Gastrocnemius medialis (tissue), 4 donors: ENCODE measurements around the gene RFC1. TPM values are rescaled to one million over a fixed set of nuclear protein-coding genes. Genes with fewer than 3 reads are reported as not detected.

Experiments used
- ATAC-seq, 2 donors: fragments of 150-250 bp; one replicate each; pipeline ENCODE4 v1.9.1; 2016
- DNase-seq, 2 donors: peaks; one replicate each; pipeline ENCODE4 v3.0.0-alpha.2; 2019
- H3K27ac ChIP-seq, 4 donors: fragments of 200-600 bp; sonication (generic); 1 replicate in 1 of 4; 2 replicates in 3 of 4; pipeline ENCODE4 v1.5.1; 2016 to 2018; ENCODE audit warnings: mild to moderate bottlenecking in 2 of 4, moderate library complexity in 1 of 4
- H3K27me3 ChIP-seq, 3 donors: fragments of 200-600 bp; sonication (generic) in 2 of 3; 1 replicate in 1 of 3; 2 replicates in 2 of 3; pipeline versions ENCODE4 v1.5.1 to v1.6.0; 2016 to 2019; ENCODE audit warnings: mild to moderate bottlenecking in 1 of 3, moderate library complexity in 1 of 3
- H3K36me3 ChIP-seq, 2 donors: fragments of 200-600 bp; sonication (generic) in 1 of 2; one replicate each; pipeline ENCODE4 v1.5.1; 2017 to 2018
- H3K4me1 ChIP-seq, 2 donors: fragments of 200-600 bp; sonication (generic) in 1 of 2; one replicate each; pipeline ENCODE4 v1.5.1; 2016 to 2017; ENCODE audit warnings: mild to moderate bottlenecking in 2 of 2
- H3K4me3 ChIP-seq, 4 donors: fragments of 200-600 bp; sonication (generic) in 3 of 4; 1 replicate in 1 of 4; 2 replicates in 3 of 4; pipeline ENCODE4 v1.5.1; 2016 to 2019; ENCODE audit warnings: mild to moderate bottlenecking in 2 of 4
- H3K9me3 ChIP-seq, 3 donors: fragments of 200-600 bp; sonication (generic) in 2 of 3; 1 replicate in 1 of 3; 2 replicates in 2 of 3; pipeline ENCODE4 v1.5.1; 2016 to 2019
- POLR2A ChIP-seq, 2 donors: fragments of 450-650 bp; IDR thresholded peaks; one replicate each; pipeline ENCODE4 v1.6.1; 2017; ENCODE audit warnings: antibody characterized with exemption in 2 of 2, mild to moderate bottlenecking in 2 of 2, moderate library complexity in 2 of 2
- in situ Hi-C, 4 donors: fragments of 200-750 bp; cut with MboI; loops; one replicate each; pipeline versions ENCODE4 v1.15.0 to v1.8.0; 2017; ENCODE audit warnings: low sequenced_read_pairs in 4 of 4
- intact Hi-C: fragments of 100-400 bp; cut with DNase I; formaldehyde crosslinking; loops from one replicate; pipeline ENCODE4 v1.15.1; 2023; ENCODE audit warnings: low total_unique reads
- total RNA-seq, 4 donors: library from RNA; depleted of rRNA; stranded (reverse); fragments of >200 nt; gene quantifications; one replicate each; pipeline versions ENCODE4 v1.1.0 to v1.2.3, GENCODE V29; 2016
- TF ChIP-seq, protein P1 (sequence below), 5 experiments: fragments of 450-650 bp in 3 of 5; fragments of 200-600 bp in 2 of 5; sonication (generic) in 2 of 5; IDR thresholded peaks in 4 of 5; conservative IDR thresholded peaks in 1 of 5; 1 replicate in 4 of 5; 2 replicates in 1 of 5; pipeline ENCODE4 v1.5.1; 2016 to 2019; ENCODE audit warnings: antibody characterized with exemption in 5 of 5, mild to moderate bottlenecking in 3 of 5, moderate library complexity in 3 of 5

RFC1 gene
- total RNA-seq, 4 donors from 2014 or later = 13.9 to 47.9 (median 21.6) TPM

DNA sequence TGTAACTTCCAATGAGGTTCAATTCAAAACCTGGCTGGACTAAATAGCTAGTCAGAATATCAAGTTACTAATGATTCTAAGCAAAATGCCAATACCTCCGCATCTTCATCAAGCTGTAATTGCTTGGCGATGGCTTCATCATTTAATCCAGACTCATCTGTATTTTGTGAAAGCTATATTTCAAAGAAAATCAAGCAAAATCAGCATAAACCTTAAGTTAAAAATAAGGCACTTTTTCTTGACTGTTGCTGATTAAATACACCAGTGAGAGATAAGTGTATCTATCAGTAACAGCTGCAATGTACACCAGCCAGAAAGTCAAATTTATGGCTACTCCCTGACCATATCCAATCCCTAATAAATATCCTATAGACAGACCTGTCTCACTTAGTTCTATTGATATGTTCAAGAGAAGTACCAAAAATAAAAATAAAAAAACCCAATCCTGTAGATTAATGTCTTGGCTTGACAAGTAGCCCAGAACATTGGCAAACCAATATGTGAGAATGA is 39.6 kb downstream of the RFC1 start:
- peaks cover 0 to 5% of the 10 kb centered on the region in 2 donors for H3K36me3 ChIP-seq
- H3K4me3 ChIP-seq = no peak overlapping the region
- no peaks in the 10 kb centered on the region for H3K9me3 ChIP-seq
- H3K27ac ChIP-seq = no peak overlapping the region
- no peak for DNase-seq
- H3K27me3 ChIP-seq = no peaks in the 10 kb centered on the region
- TF ChIP-seq, protein P1, sequence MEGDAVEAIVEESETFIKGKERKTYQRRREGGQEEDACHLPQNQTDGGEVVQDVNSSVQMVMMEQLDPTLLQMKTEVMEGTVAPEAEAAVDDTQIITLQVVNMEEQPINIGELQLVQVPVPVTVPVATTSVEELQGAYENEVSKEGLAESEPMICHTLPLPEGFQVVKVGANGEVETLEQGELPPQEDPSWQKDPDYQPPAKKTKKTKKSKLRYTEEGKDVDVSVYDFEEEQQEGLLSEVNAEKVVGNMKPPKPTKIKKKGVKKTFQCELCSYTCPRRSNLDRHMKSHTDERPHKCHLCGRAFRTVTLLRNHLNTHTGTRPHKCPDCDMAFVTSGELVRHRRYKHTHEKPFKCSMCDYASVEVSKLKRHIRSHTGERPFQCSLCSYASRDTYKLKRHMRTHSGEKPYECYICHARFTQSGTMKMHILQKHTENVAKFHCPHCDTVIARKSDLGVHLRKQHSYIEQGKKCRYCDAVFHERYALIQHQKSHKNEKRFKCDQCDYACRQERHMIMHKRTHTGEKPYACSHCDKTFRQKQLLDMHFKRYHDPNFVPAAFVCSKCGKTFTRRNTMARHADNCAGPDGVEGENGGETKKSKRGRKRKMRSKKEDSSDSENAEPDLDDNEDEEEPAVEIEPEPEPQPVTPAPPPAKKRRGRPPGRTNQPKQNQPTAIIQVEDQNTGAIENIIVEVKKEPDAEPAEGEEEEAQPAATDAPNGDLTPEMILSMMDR (IDR thresholded peaks at IDR 0.05 in 4 of 5, conservative IDR thresholded peaks at IDR 0.05 in 1 of 5) = no peak
- TF ChIP-seq POLR2A (IDR thresholded peaks at IDR 0.05) = no peak
- in situ Hi-C loops (no loop called here), intact Hi-C loops (no loop called here)
- H3K4me1 ChIP-seq = no peaks in the 10 kb centered on the region
- no peak for ATAC-seq

DNA sequence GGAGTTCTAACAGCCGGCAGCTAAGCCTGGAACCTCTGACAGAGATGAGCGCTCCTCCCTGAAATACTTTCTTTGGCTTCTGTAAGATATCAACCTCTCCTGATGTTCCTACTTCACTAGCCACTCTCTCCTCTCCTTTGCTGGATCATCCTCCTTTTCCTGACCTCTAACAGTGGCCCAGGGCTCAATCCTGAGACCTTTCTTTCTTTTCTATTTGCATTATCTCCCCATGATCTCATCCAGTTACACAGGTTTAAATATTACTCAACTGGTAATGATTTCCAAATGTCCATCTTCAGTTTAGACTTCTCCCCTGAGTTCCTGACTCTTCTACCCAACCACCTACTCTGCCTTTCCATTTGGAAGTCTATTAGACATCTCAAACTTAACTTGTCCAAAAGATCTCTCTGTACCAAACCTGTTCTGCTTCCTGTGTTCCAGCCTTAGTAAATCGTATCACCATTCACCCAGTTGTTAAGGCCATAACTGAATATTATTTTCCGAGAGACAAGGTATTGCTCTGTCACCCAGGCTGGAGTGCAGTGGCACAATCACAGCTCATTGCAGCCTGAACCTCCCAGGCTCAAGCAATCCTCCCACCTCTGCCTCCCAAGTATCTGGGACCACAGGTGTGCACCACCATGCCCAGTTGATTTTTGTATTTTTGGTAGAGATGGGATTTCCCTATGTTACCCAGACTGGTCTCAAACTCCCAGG is 41.1 kb downstream of the RFC1 start:
- peaks cover 0 to 5% of the 10 kb centered on the region in 2 donors for H3K36me3 ChIP-seq
- DNase-seq (no peak), ATAC-seq (no peak)
- intact Hi-C loops = no loop called here
- no peak overlapping the region for H3K4me3 ChIP-seq
- H3K27ac ChIP-seq = no peak overlapping the region
- H3K4me1 ChIP-seq = no peaks in the 10 kb centered on the region
- no peaks in the 10 kb centered on the region for H3K27me3 ChIP-seq
- in situ Hi-C loops = no loop called here
- no peak for TF ChIP-seq POLR2A (IDR thresholded peaks at IDR 0.05)
- TF ChIP-seq, protein P1 (IDR thresholded peaks at IDR 0.05 in 4 of 5, conservative IDR thresholded peaks at IDR 0.05 in 1 of 5) = no peak
- no peaks in the 10 kb centered on the region for H3K9me3 ChIP-seq

DNA sequence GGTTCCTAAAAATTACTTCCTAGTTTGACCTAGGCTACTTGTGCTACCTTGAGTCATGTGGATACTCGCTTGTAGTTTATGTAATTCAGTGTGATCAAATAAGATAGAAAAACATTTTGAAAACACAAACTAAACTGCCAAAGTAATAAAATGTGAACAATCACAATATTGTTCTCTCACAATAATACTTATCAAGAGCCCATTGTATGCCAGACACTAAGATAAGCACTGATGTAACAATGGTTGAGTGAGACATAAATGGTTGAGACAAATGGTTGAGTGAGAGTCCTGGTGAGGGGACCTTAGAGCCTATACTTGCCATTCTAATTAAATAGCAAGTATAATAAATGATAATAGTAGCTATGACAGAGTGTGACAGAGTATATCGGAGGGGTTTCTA is 41.7 kb downstream of the RFC1 start:
- TF ChIP-seq POLR2A (IDR thresholded peaks at IDR 0.05) = no peak
- TF ChIP-seq, protein P1 (IDR thresholded peaks at IDR 0.05 in 4 of 5, conservative IDR thresholded peaks at IDR 0.05 in 1 of 5) = no peak
- intact Hi-C loops = no loop called here
- in situ Hi-C loops = no loop called here
- Histone ChIP-seq H3K27me3 (no peaks in the 10 kb centered on the region), H3K4me1 (no peaks in the 10 kb centered on the region), H3K27ac (no peak overlapping the region), H3K4me3 (no peak overlapping the region), H3K9me3 (no peaks in the 10 kb centered on the region), H3K36me3 (peaks cover 0 to 8% of the 10 kb centered on the region in 2 donors)
- DNase-seq (no peak), ATAC-seq (no peak)

DNA sequence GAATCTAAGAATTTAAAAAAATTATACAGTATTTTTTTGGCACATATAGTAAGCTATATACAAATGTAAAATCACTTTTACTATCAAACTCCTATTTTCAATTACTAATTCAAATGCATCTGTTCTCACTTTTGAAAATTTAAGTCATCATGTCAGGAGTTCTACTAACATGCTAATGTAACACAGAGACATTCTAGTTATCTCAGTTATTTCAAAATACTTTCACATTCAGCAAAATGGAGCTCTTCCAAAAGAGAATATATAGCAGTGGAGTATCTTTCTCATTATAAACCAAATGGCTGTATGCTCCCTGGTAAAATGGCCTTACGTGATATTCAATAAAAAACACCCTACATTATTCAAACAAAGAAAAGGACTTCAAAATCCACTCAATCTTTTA is 42.3 kb downstream of the RFC1 start:
- no peaks in the 10 kb centered on the region for H3K4me1 ChIP-seq
- no peak overlapping the region for H3K27ac ChIP-seq
- intact Hi-C loops (no loop called here), in situ Hi-C loops (no loop called here)
- TF ChIP-seq POLR2A (IDR thresholded peaks at IDR 0.05) = no peak
- TF ChIP-seq, protein P1 (IDR thresholded peaks at IDR 0.05 in 4 of 5, conservative IDR thresholded peaks at IDR 0.05 in 1 of 5) = no peak
- no peaks in the 10 kb centered on the region for H3K27me3 ChIP-seq
- ATAC-seq (no peak), DNase-seq (no peak)
- peaks cover 0 to 12% of the 10 kb centered on the region in 2 donors for H3K36me3 ChIP-seq
- H3K4me3 ChIP-seq = no peak overlapping the region
- H3K9me3 ChIP-seq = no peaks in the 10 kb centered on the region
